ENCODE results near the gene CD6. TPM values are rescaled to one million over a fixed set of nuclear protein-coding genes. Genes with fewer than 3 reads are reported as not detected.

The CD6 gene
- total and polyA plus RNA-seq, 2 of the 8 experiments (the other 6 are each of a cell fraction or from before 2014, with no cell fraction given): 0.03 TPM; not detected in 1

DNA sequence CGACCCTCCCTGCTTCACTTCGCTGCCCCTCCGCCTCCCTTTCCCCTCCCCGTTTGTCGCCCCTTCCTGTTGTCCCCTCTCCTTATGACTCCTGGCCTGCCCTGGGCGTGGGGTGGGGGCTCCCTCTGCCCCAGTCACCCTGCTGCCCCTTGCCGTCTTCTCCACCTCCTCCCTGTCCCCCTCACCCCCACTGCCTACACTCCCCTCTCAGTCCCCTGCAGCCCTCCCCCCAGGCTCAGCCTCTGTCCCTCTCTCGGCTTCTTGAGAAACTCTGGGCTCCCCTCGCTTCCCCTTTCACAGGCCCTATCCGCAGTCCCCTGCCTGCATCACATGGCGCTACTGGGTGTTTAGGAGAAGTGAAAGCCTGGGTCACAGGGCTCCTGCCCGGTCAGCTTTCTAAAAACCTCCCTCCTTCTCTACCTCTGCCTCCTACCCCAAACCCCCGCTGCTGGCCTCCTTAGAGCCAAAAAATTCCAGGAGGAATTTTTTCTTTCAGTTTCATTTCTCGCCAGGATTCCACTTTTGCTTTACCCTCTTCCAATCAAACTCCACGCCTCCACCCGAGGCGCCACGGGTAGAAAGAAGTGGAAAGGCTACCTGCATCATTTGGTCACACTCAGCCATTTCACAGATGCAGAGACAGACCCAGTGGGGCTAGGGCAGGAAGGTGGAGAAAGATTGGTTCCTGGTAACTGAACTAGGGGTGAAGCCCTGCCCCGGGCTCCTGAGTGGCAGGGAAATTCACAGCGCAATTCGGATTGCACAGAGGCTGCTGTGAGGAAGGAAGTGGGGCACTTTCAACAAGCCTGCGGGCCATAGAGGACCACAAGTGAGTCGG is 19.4 kb upstream of the CD6 start, which contains the start of gene SLC15A3:
TSS of gene SLC15A3 (minus strand) at position 273 of the 838 bp plus-strand sequence. CDS start 625 bp downstream, outside the sequence.
- peak within 1 kb of the TSS; percentile 84 for H2AFZ ChIP-seq (ENCODE audit: low read length)
- H3K56ac ChIP-seq (replicated peaks; ENCODE audit: insufficient read length, low read depth, low read length): no peak within 1 kb of the TSS
- H3K9me3 ChIP-seq (ENCODE audit: insufficient read depth in 2 of 2, low read depth in 1 of 2, low read length in 1 of 2): no peaks in the 10 kb centered on the region
- peak within 1 kb of the TSS; percentile 80; the same call in 1 of the 2 replicates for H2BK20ac ChIP-seq (ENCODE audit: low read length)
- no peak within 1 kb of the TSS for H2AK5ac ChIP-seq (ENCODE audit: low read depth, low read length)
- peak within 1 kb of the TSS; percentile 92; the same call in 1 of the 2 replicates for H2BK5ac ChIP-seq (ENCODE audit: low read depth, low read length)
- H4K20me1 ChIP-seq (replicated peaks in 1 of 2; ENCODE audit: control insufficient read depth in 1 of 2, insufficient read depth in 2 of 2, low read length in 2 of 2): peaks cover 0 to 2% of the 10 kb centered on the region in 2 experiments
- no peaks in the 10 kb centered on the region for H3K79me1 ChIP-seq (ENCODE audit: low read depth, low read length)
- H3K4me3 ChIP-seq (ENCODE audit: extremely low read depth in 1 of 4, insufficient read depth in 2 of 4, low read depth in 3 of 4, low read length in 4 of 4): peak within 1 kb of the TSS; percentile 28 to 66 (median 48)
- no peaks in the 10 kb centered on the region for H3K79me2 ChIP-seq (ENCODE audit: control insufficient read depth in 1 of 2, insufficient read depth in 2 of 2, low read length in 2 of 2)
- peaks cover 0 to 15% (median 8%) of the 10 kb centered on the region in 4 experiments; a peak in 4 of 7 replicates for H3K27me3 ChIP-seq (replicated peaks in 1 of 4; ENCODE audit: control insufficient read depth in 3 of 4, extremely low read depth in 1 of 4, insufficient read depth in 3 of 4, low read length in 3 of 4)
- ChIA-PET POLR2A (ENCODE audit: partially characterized antibody) (interaction anchor here (1.1 to 2.5 kb wide), 4 partner anchors 9 to 66 kb away, joined by 4 to 10 read pairs (median 7); no protein-coding TSS in a partner anchor), CTCF (ENCODE audit: partially characterized antibody) (interaction anchor here (1.5 kb wide), 1 partner anchor 18 kb away, joined by 5 read pairs; no protein-coding TSS in a partner anchor)
- 18% methylated on average over 19 of the region's 23 CpGs; no CpG with 5 or more reads in 1 of the 2 experiments for WGBS, 2 experiments (ENCODE audit: extremely low coverage in 1 of 2, insufficient coverage in 1 of 2, insufficient read length in 1 of 2, insufficient replicate concordance in 2 of 2, low coverage in 1 of 2, low lambda C conversion rate in 2 of 2, missing lambda C conversion rate in 1 of 2)
- H2BK12ac ChIP-seq (ENCODE audit: low read depth, low read length): peak within 1 kb of the TSS; percentile 95; the same call in 1 of the 2 replicates
- no peak within 1 kb of the TSS for H2BK120ac ChIP-seq (replicated peaks; ENCODE audit: low read depth, low read length)
- H2BK15ac ChIP-seq (ENCODE audit: low read length): peak within 1 kb of the TSS; percentile 95; the same call in 1 of the 2 replicates
- DNase-seq (ENCODE audit: low read depth in 1 of 2, low spot score in 2 of 2) (peak in 1 of 2 experiments; percentile 72), FAIRE-seq (no peak)
- peak within 1 kb of the TSS; percentile 89 to 92 for H3K4me2 ChIP-seq (ENCODE audit: insufficient read depth in 1 of 2, low read depth in 2 of 2, low read length in 2 of 2)
- H4K8ac ChIP-seq (ENCODE audit: extremely low read depth, insufficient read depth, low read length): peak within 1 kb of the TSS; percentile 91
- H3K36me3 ChIP-seq (ENCODE audit: control insufficient read depth in 2 of 4, insufficient read depth in 4 of 4, low read length in 3 of 4): no peaks in the 10 kb centered on the region
- peak within 1 kb of the TSS; percentile 26; the same call in 1 of the 2 replicates for H3K27ac ChIP-seq (ENCODE audit: low read depth, low read length)
- peak within 1 kb of the TSS; percentile 7 for H4K5ac ChIP-seq (ENCODE audit: insufficient read length, low read depth, low read length)
- peak within 1 kb of the TSS; percentile 94 for H4K91ac ChIP-seq (replicated peaks; ENCODE audit: insufficient read length, low read length)
- H3K23ac ChIP-seq (ENCODE audit: insufficient read length): no peak within 1 kb of the TSS
- peaks cover 15% of the 10 kb centered on the region; the same call in 1 of the 2 replicates for H3K23me2 ChIP-seq (ENCODE audit: low read depth, low read length)
- H3K14ac ChIP-seq (ENCODE audit: insufficient read length): no peak within 1 kb of the TSS
- peak within 1 kb of the TSS in 3 of 4 experiments; percentile 34 to 55 (median 50); a peak in 5 of 7 replicates for H3K9ac ChIP-seq (replicated peaks in 1 of 4; ENCODE audit: extremely low read depth in 1 of 4, low read depth in 3 of 4, low read length in 3 of 4)
- peak within 1 kb of the TSS; percentile 91 for H3K18ac ChIP-seq (ENCODE audit: extremely low read depth, low read length)
- peak within 1 kb of the TSS; percentile 58 for H3K4ac ChIP-seq (replicated peaks; ENCODE audit: insufficient read length, low read depth, low read length)
- H3K4me1 ChIP-seq (replicated peaks in 1 of 4; ENCODE audit: control insufficient read depth in 3 of 4, insufficient read depth in 4 of 4, low read length in 3 of 4): peaks cover 0 to 23% (median 14%) of the 10 kb centered on the region in 4 experiments; a peak in 6 of 7 replicates
- TF ChIP-seq MAFK (IDR thresholded peaks at IDR 0.05; ENCODE audit: low read depth, low read length) (no peak), SUZ12 (IDR thresholded peaks at IDR 0.05; ENCODE audit: low read length) (0 out of 2 replicates have a peak, but pooled peaks have one; percentile 19), SIN3A (conservative IDR thresholded peaks at IDR 0.05 in 1 of 2, IDR thresholded peaks at IDR 0.05 in 1 of 2; ENCODE audit: low read depth in 1 of 2, low read length in 2 of 2) (no peak), CTBP2 (IDR thresholded peaks at IDR 0.05; ENCODE audit: borderline replicate concordance, insufficient read depth, insufficient read length, low read length) (peak; percentile 27), ASH2L (IDR thresholded peaks at IDR 0.05; ENCODE audit: low read length) (peak; percentile 88), RAD21 (IDR thresholded peaks at IDR 0.05 in 1 of 2, conservative IDR thresholded peaks at IDR 0.05 in 1 of 2; ENCODE audit: low read depth in 2 of 2, low read length in 2 of 2) (no peak), NRF1 (IDR thresholded peaks at IDR 0.05; ENCODE audit: low read depth, low read length) (no peak)
- TF ChIP-seq, protein P1, sequence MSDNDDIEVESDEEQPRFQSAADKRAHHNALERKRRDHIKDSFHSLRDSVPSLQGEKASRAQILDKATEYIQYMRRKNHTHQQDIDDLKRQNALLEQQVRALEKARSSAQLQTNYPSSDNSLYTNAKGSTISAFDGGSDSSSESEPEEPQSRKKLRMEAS (IDR thresholded peaks at IDR 0.05): peak; percentile 58; the same call in 1 of the 2 replicates

Measured in H1 (cell line).